ENCODE data around the gene BEND4. TPM values are rescaled to one million over a fixed set of nuclear protein-coding genes. Genes with fewer than 3 reads are reported as not detected.

The BEND4 gene
- total RNA-seq, 1 experiment from 2014 or later, result not detected

GRCh38 chr4:42070463-42070862 lies 82.0 kb downstream of the BEND4 start:
- no peaks in the 10 kb centered on the region for H3K27me3 ChIP-seq (replicated peaks)
- H3K4me3 ChIP-seq, result no peak overlapping the region
- DNase-seq (ENCODE audit: low read depth in 1 of 2, low spot score in 2 of 2), result no peak
- no peak overlapping the region for H3K27ac ChIP-seq
- H3K4me1 ChIP-seq (replicated peaks), result no peaks in the 10 kb centered on the region
- H3K9me3 ChIP-seq (replicated peaks), result no peaks in the 10 kb centered on the region
- no peaks in the 10 kb centered on the region for H3K36me3 ChIP-seq

GRCh38 chr4:42067264-42067663 lies 85.2 kb downstream of the BEND4 start:
- H3K27me3 ChIP-seq (replicated peaks), result no peaks in the 10 kb centered on the region
- no peak for DNase-seq (ENCODE audit: low read depth in 1 of 2, low spot score in 2 of 2)
- H3K4me1 ChIP-seq (replicated peaks), result no peaks in the 10 kb centered on the region

GRCh38 chr4:42066402-42066801 lies 86.1 kb downstream of the BEND4 start:
- Histone ChIP-seq H3K4me1 (replicated peaks) (no peaks in the 10 kb centered on the region), H3K27me3 (replicated peaks) (no peaks in the 10 kb centered on the region), H3K27ac (no peak overlapping the region), H3K4me3 (no peak overlapping the region), H3K9me3 (replicated peaks) (no peaks in the 10 kb centered on the region), H3K36me3 (no peaks in the 10 kb centered on the region)
- no peak for DNase-seq (ENCODE audit: low read depth in 1 of 2, low spot score in 2 of 2)

More at GRCh38 chr4:42067264-42067663, 85.2 kb downstream of the BEND4 start:
- H3K9me3 ChIP-seq (replicated peaks), result no peaks in the 10 kb centered on the region
- H3K27ac ChIP-seq, result no peak overlapping the region
- no peak overlapping the region for H3K4me3 ChIP-seq
- no peaks in the 10 kb centered on the region for H3K36me3 ChIP-seq

Other genes starting within 250 kb of the BEND4 start
- gene TMEM33, start 217.2 kb downstream of the BEND4 start, total RNA-seq (2014; rRNA removed; shearing (Covaris generic)), result 30.8 and 46.0 TPM in 2 replicates
- gene DCAF4L1, start 170.9 kb downstream of the BEND4 start, total RNA-seq (2014; rRNA removed; shearing (Covaris generic)), result not detected in 2 replicates
- 32.5 and 43.4 TPM in 2 replicates for gene SLC30A9, start 162.1 kb downstream of the BEND4 start, total RNA-seq (2014; rRNA removed; shearing (Covaris generic))
- 0.05 TPM in 1 of 2 replicates, not detected in the other for gene SHISA3, start 244.8 kb upstream of the BEND4 start, total RNA-seq (2014; rRNA removed; shearing (Covaris generic))

All from SJSA1 (cell line).